ENCODE measurements around the gene ITPKC.

GRCh38 chr19:40775632-40776022, 58.7 kb downstream of the ITPKC start:
- TF ChIP-seq CTCF (IDR thresholded peaks at IDR 0.05; ENCODE audit: borderline replicate concordance, extremely low read depth, low read length, poor library complexity, severe bottlenecking), result no peak
- TF ChIP-seq EZH2 (IDR thresholded peaks at IDR 0.05; ENCODE audit: borderline replicate concordance, low read depth, low read length, severe bottlenecking), result no peak
